HepG2 (cell line): ENCODE results near the gene ANKRD35.

Experiments
- IRX3 ChIP-seq: sonication (generic); formaldehyde crosslinking; IDR thresholded peaks from 2 replicates; pipeline ENCODE4 v1.8.1; 2023; ENCODE audit warnings: mild to moderate bottlenecking, low read depth, missing genetic modification reagents, borderline replicate concordance
- ZNF782 ChIP-seq: sonication (generic); formaldehyde crosslinking; IDR thresholded peaks from 2 replicates; pipeline ENCODE4 v1.4.0; 2020; ENCODE audit warnings: missing genetic modification reagents, mild to moderate bottlenecking, borderline replicate concordance

GRCh38 chr1:145823565-145824498, 61.8 kb downstream of the ANKRD35 start, which contains the start of the genes POLR3C and RNF115:
- peak; percentile 39; the same call in 1 of the 2 replicates for TF ChIP-seq ZNF782 (CRISPR knock-in tag)
- TF ChIP-seq IRX3 (CRISPR knock-in tag): no peak
